ENCODE data around the gene TBC1D1. TPM values are rescaled to one million over a fixed set of nuclear protein-coding genes. Genes with fewer than 3 reads are reported as not detected.
A peak's percentile ranks its signal among the peaks of the same experiment; 100 is the strongest.

TBC1D1 gene
- total and polyA plus RNA-seq, 2 experiments from 2014 or later, result 53.9 to 151 TPM

DNA sequence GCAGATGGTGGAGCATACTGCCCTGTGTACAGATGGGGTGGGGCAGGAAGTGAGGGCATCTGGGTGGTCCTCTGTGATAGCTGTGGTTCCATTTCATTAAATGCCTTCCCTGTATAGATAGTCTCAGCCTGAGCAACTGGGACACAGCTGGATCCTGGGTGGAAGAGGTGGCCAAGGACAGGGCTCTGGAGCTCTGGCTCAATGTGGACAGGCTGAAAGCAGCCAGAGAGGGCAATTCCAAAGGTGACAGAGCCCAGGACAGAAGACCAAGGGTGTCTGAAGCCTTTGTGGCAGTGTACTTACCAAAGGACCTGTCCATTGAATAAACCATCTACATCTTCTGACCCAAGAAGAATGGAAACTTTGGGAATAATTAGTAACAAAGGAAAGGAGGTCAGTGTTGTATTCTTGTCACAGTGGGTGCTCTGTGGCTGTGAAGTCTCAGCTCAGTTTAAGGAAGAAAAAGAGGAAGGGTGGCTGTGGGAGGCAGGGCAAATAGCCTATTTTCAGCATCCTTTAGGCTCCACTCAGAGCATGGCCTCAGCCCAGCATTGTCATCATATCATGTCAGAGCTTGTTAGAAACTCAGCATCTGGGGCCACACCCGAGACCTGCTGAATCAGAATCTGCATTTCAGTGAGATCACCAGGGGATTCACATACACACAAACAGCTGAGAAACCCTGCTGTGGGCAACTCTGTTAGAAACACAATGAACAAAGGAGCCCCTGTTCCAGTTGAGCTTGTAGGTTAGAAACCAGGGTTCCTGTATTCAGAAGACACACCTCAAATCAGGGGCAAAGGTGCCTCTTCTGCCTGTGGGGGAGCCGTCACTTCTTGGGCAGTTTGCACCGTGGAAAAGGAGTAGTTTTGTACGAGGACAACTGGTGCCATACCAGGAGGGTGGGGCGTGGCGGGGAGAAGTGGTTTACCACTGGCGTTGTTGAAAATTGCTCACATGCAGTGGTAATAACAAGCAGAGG lies 237.9 kb downstream of the TBC1D1 start:
- Histone ChIP-seq H4K20me1 (replicated peaks; ENCODE audit: insufficient read depth) (peaks cover 22% of the 10 kb centered on the region), H3F3A (replicated peaks; ENCODE audit: low read depth) (no peaks in the 10 kb centered on the region), H2AFZ (no peak overlapping the region), H3K27me3 (ENCODE audit: insufficient read depth) (peaks cover 47% of the 10 kb centered on the region), H3K27ac (ENCODE audit: low read depth) (no peak overlapping the region), H3K4me2 (peak overlapping the region; percentile 3), H3K36me3 (ENCODE audit: insufficient read depth) (0 out of 2 replicates have a peak, but pooled peaks cover 3% of the 10 kb centered on the region), H3K4me1 (ENCODE audit: insufficient read depth) (peaks cover 33% of the 10 kb centered on the region), H3K9me2 (ENCODE audit: insufficient read depth) (no peaks in the 10 kb centered on the region), H3K79me2 (replicated peaks; ENCODE audit: insufficient read depth) (no peaks in the 10 kb centered on the region), H3K4me3 (0 out of 2 replicates have a peak overlapping the region, but pooled peaks have one; percentile 20)
- Mint-ChIP-seq H3K9me3 (no peaks in the 10 kb centered on the region; the same call in 2 of the 3 replicates), H3K27me3 (ENCODE audit: insufficient read depth, low read depth, poor library complexity) (peaks cover 31% of the 10 kb centered on the region), H3K4me3 (peak overlapping the region; percentile 35; the same call in 1 of the 3 replicates), H3K27ac (no peak overlapping the region), H3K4me1 (peaks cover 52% of the 10 kb centered on the region), H3K36me3 (ENCODE audit: low read depth) (peaks cover 27% of the 10 kb centered on the region)
- DNase-seq (ENCODE audit: low spot score) (peak; percentile 92), ATAC-seq (peak; percentile 87)
- TF ChIP-seq ZNF114 (CRISPR knock-in tag; IDR thresholded peaks at IDR 0.05) (no peak), POLR2AphosphoS5 (IDR thresholded peaks at IDR 0.05; ENCODE audit: low read depth) (peak; percentile 48; the same call in 1 of the 2 replicates), CTCF (conservative IDR thresholded peaks at IDR 0.05; ENCODE audit: low read depth in 2 of 2) (no peak), ZNF462 (CRISPR knock-in tag; IDR thresholded peaks at IDR 0.05) (peak; percentile 75), CREB1 (CRISPR knock-in tag; IDR thresholded peaks at IDR 0.05; ENCODE audit: low read depth) (no peak), ETS1 (IDR thresholded peaks at IDR 0.05) (no peak), ZNF331 (CRISPR knock-in tag; IDR thresholded peaks at IDR 0.05; ENCODE audit: low read depth) (no peak), EZH2phosphoT487 (IDR thresholded peaks at IDR 0.05; ENCODE audit: unreplicated experiment) (no peak), JUNB (IDR thresholded peaks at IDR 0.05; ENCODE audit: unreplicated experiment) (no peak)

Measured in GM23338 (cell line).